HG03432 (cell line): Measurements from ENCODE around the gene WRAP73.
"Not testable (repeated sequence)": the region's sequence is repeated elsewhere in the genome, so short reads cannot be mapped to it uniquely, and the experiment has no call there.

ENCODE experiments used
- ATAC-seq: cut with Tn5 transposase; IDR thresholded peaks from one replicate; pipeline ENCODE4 v1.9.1; 2021; ENCODE audit warnings: mild to moderate bottlenecking, moderate library complexity; ENCODE audit not compliant: unreplicated experiment

Gene WRAP73

GRCh38 chr1:3584915-3585314 is 65.0 kb downstream of the WRAP73 start:
- ATAC-seq, result no peak

- ATAC-seq, result not testable (repeated sequence)
Measured at GRCh38 chr1:3583751-3584150, 66.2 kb downstream of the WRAP73 start.

- ATAC-seq, result no peak
Measured at GRCh38 chr1:3581296-3582036, 68.4 kb downstream of the WRAP73 start.
